Stimulated activated naive CD8-positive, alpha-beta T cell treated with anti-CD3 and anti-CD28 coated beads, Interleukin-15, amount 100 ng/mL, for 72 hours (primary cell): ENCODE measurements around the gene SNAP47.

Source experiments
- ATAC-seq: fragments of 150-1000 bp; cut with Tn5 transposase; 2 replicates; pipeline ENCODE4 v1.10.0; 2021; ENCODE audit warnings: mild to moderate bottlenecking, moderate library complexity
- DNase-seq, 2 donors: peaks; one replicate each; pipeline ENCODE4 v3.0.0; 2021 to 2022
- H3K27ac Mint-ChIP-seq, 2 donors: one replicate each; pipeline ENCODE4 v1.8.0; 2022; ENCODE audit warnings: mild to moderate bottlenecking in 2 of 2, mixed read lengths in 2 of 2, moderate library complexity in 2 of 2
- H3K27me3 Mint-ChIP-seq: one replicate; pipeline ENCODE4 v1.8.0; 2022; ENCODE audit warnings: mixed read lengths
- H3K4me1 Mint-ChIP-seq: one replicate; pipeline ENCODE4 v1.8.0; 2022; ENCODE audit warnings: mild to moderate bottlenecking, mixed read lengths
- H3K4me3 Mint-ChIP-seq, 2 donors: one replicate each; pipeline ENCODE4 v1.8.0; 2022; ENCODE audit warnings: mild to moderate bottlenecking in 2 of 2, mixed read lengths in 2 of 2, moderate library complexity in 1 of 2
- H3K9me3 Mint-ChIP-seq, 2 donors: one replicate each; pipeline ENCODE4 v1.8.0; 2022; ENCODE audit warnings: mixed read lengths in 2 of 2

Gene SNAP47

GRCh38 chr1:227779021-227779441 is 43.8 kb downstream of the SNAP47 start:
- no peaks in the 10 kb centered on the region for H3K27me3 Mint-ChIP-seq
- H3K9me3 Mint-ChIP-seq, result no peaks in the 10 kb centered on the region
- H3K27ac Mint-ChIP-seq, result no peak overlapping the region
- peak in 1 of 2 donors; percentile 5 for DNase-seq
- H3K4me3 Mint-ChIP-seq, result no peak overlapping the region
- no peak for ATAC-seq
- peaks cover 11% of the 10 kb centered on the region for H3K4me1 Mint-ChIP-seq

GRCh38 chr1:227779685-227780084 is 44.5 kb downstream of the SNAP47 start:
- H3K9me3 Mint-ChIP-seq, result no peaks in the 10 kb centered on the region
- H3K4me1 Mint-ChIP-seq, result peaks cover 5% of the 10 kb centered on the region
- no peak overlapping the region for H3K27ac Mint-ChIP-seq
- no peaks in the 10 kb centered on the region for H3K27me3 Mint-ChIP-seq
- H3K4me3 Mint-ChIP-seq, result no peak overlapping the region
- no peak for ATAC-seq
- no peak for DNase-seq

- no peaks in the 10 kb centered on the region for H3K9me3 Mint-ChIP-seq
- no peak overlapping the region for H3K27ac Mint-ChIP-seq
- DNase-seq (no peak), ATAC-seq (peak; percentile 32)
- H3K27me3 Mint-ChIP-seq, result no peaks in the 10 kb centered on the region
- H3K4me3 Mint-ChIP-seq, result no peak overlapping the region
- no peaks in the 10 kb centered on the region for H3K4me1 Mint-ChIP-seq
Observed at GRCh38 chr1:227780101-227781044, 45.1 kb downstream of the SNAP47 start.

GRCh38 chr1:227781314-227781930 is 46.2 kb downstream of the SNAP47 start:
- ATAC-seq, result peak; percentile 16
- no peak for DNase-seq
- Mint-ChIP-seq H3K27me3 (peaks cover 6% of the 10 kb centered on the region), H3K27ac (no peak overlapping the region), H3K9me3 (no peaks in the 10 kb centered on the region), H3K4me3 (no peak overlapping the region), H3K4me1 (peaks cover 10% of the 10 kb centered on the region)

GRCh38 chr1:227782226-227782625 is 47.0 kb downstream of the SNAP47 start:
- H3K4me1 Mint-ChIP-seq, result peaks cover 18% of the 10 kb centered on the region
- no peak for DNase-seq
- no peak overlapping the region for H3K27ac Mint-ChIP-seq
- H3K4me3 Mint-ChIP-seq, result no peak overlapping the region
- ATAC-seq, result no peak
- no peaks in the 10 kb centered on the region for H3K9me3 Mint-ChIP-seq
- peaks cover 14% of the 10 kb centered on the region for H3K27me3 Mint-ChIP-seq

- H3K4me1 Mint-ChIP-seq, result peaks cover 36% of the 10 kb centered on the region
- H3K27ac Mint-ChIP-seq, result no peak overlapping the region
- peaks cover 17% of the 10 kb centered on the region for H3K27me3 Mint-ChIP-seq
- H3K9me3 Mint-ChIP-seq, result no peaks in the 10 kb centered on the region
- H3K4me3 Mint-ChIP-seq, result no peak overlapping the region
- DNase-seq (no peak), ATAC-seq (no peak)
Observed at GRCh38 chr1:227785094-227785804, 50.0 kb downstream of the SNAP47 start.

GRCh38 chr1:227785805-227786671 is 50.8 kb downstream of the SNAP47 start:
- Mint-ChIP-seq H3K4me3 (peak overlapping the region; percentile 13 to 86), H3K27me3 (peaks cover 17% of the 10 kb centered on the region), H3K9me3 (no peaks in the 10 kb centered on the region), H3K4me1 (peaks cover 36% of the 10 kb centered on the region), H3K27ac (peak overlapping the region in 1 of 2 donors; percentile 90)
- ATAC-seq (no peak), DNase-seq (peak in 1 of 2 donors; percentile 10)

GRCh38 chr1:227786673-227787512 is 51.7 kb downstream of the SNAP47 start:
- Mint-ChIP-seq H3K27ac (peak overlapping the region in 1 of 2 donors; percentile 90), H3K4me1 (peaks cover 36% of the 10 kb centered on the region), H3K4me3 (peak overlapping the region; percentile 82 to 86), H3K9me3 (no peaks in the 10 kb centered on the region), H3K27me3 (peaks cover 17% of the 10 kb centered on the region)
- DNase-seq (peak in 1 of 2 donors; percentile 13), ATAC-seq (no peak)

- DNase-seq, result peak; percentile 87 to 90
- ATAC-seq, result peak; percentile 94
- Mint-ChIP-seq H3K4me1 (peaks cover 36% of the 10 kb centered on the region), H3K27ac (no peak overlapping the region), H3K9me3 (no peaks in the 10 kb centered on the region), H3K27me3 (peaks cover 17% of the 10 kb centered on the region), H3K4me3 (peak overlapping the region; percentile 82 to 86)
Observed at GRCh38 chr1:227787513-227788270, 52.5 kb downstream of the SNAP47 start.

GRCh38 chr1:227788271-227789083 is 53.2 kb downstream of the SNAP47 start:
- Mint-ChIP-seq H3K27ac (no peak overlapping the region), H3K4me3 (peak overlapping the region; percentile 82 to 83), H3K27me3 (peaks cover 17% of the 10 kb centered on the region), H3K4me1 (peaks cover 36% of the 10 kb centered on the region), H3K9me3 (no peaks in the 10 kb centered on the region)
- peak; percentile 70 for ATAC-seq
- DNase-seq, result peak; percentile 70 to 73

- Mint-ChIP-seq H3K4me1 (peaks cover 36% of the 10 kb centered on the region), H3K27me3 (peaks cover 17% of the 10 kb centered on the region), H3K4me3 (peak overlapping the region in 1 of 2 donors; percentile 83), H3K9me3 (no peaks in the 10 kb centered on the region), H3K27ac (no peak overlapping the region)
- DNase-seq, result peak in 1 of 2 donors; percentile 10
- no peak for ATAC-seq
Observed at GRCh38 chr1:227789084-227790033, 54.1 kb downstream of the SNAP47 start.

GRCh38 chr1:227790034-227790400 is 54.8 kb downstream of the SNAP47 start:
- H3K4me1 Mint-ChIP-seq, result peaks cover 36% of the 10 kb centered on the region
- H3K9me3 Mint-ChIP-seq, result no peaks in the 10 kb centered on the region
- DNase-seq, result no peak
- no peak overlapping the region for H3K4me3 Mint-ChIP-seq
- no peak overlapping the region for H3K27ac Mint-ChIP-seq
- ATAC-seq, result no peak
- H3K27me3 Mint-ChIP-seq, result peaks cover 17% of the 10 kb centered on the region
